Mesothelial cell of epicardium (in vitro differentiated cells): Measurements from ENCODE around the gene IPO5. TPM values are rescaled to one million over a fixed set of nuclear protein-coding genes. Genes with fewer than 3 reads are reported as not detected.
A peak's percentile ranks its signal among the peaks of the same experiment; 100 is the strongest.

ENCODE experiments used
- DNase-seq, 2 experiments: peaks; one replicate each; pipeline ENCODE4 v3.0.0; 2021; ENCODE audit warnings: low spot score in 2 of 2; ENCODE audit not compliant: unreplicated experiment in 2 of 2
- H3K27ac Mint-ChIP-seq: 2 replicates; pipeline ENCODE4 v1.8.0; 2021; ENCODE audit warnings: mixed read lengths
- H3K27me3 Mint-ChIP-seq: 2 replicates; pipeline ENCODE4 v1.8.0; 2021; ENCODE audit warnings: low read depth, mixed read lengths
- H3K36me3 Mint-ChIP-seq: 2 replicates; pipeline ENCODE4 v1.8.0; 2021; ENCODE audit warnings: mixed read lengths
- H3K4me1 Mint-ChIP-seq: 2 replicates; pipeline ENCODE4 v1.8.0; 2021; ENCODE audit warnings: mixed read lengths
- H3K4me3 Mint-ChIP-seq: 2 replicates; pipeline ENCODE4 v1.8.0; 2021; ENCODE audit warnings: mild to moderate bottlenecking, moderate library complexity, mixed read lengths
- H3K9me3 Mint-ChIP-seq: 2 replicates; pipeline ENCODE4 v1.8.0; 2021; ENCODE audit warnings: mixed read lengths
- total RNA-seq: library from RNA; stranded (reverse); gene quantifications from 3 replicates; pipeline ENCODE4 v1.2.1, GENCODE V29; 2021
- TF ChIP-seq, protein P1 (sequence below): fragments of 200-600 bp; sonication (generic); IDR thresholded peaks from one replicate; pipeline ENCODE4 v1.5.0; 2021; ENCODE audit warnings: antibody characterized with exemption; ENCODE audit not compliant: unreplicated experiment

Gene IPO5
- total RNA-seq, 1 donor from 2014 or later: 172 TPM

DNA sequence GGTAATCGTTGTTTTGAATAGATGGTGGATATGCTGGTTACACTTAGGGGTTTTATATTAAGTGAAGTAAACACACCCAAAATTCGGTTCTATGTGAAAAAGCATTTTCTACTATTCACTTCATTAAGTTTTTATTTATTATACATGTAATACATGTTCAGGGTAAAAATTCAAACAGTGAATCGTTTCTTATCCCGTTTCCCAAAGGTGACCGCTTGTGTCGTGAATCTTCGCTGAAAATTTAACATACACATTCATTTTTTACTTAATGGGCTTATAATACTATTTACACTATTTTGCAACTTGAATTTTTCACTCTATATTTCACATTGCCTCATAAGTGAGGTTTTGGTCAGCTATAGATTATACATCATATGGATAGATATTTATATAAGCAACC lies 24.5 kb downstream of the IPO5 start:
- no peaks in the 10 kb centered on the region for H3K9me3 Mint-ChIP-seq
- no peaks in the 10 kb centered on the region for H3K27me3 Mint-ChIP-seq
- H3K36me3 Mint-ChIP-seq: peaks cover 5% of the 10 kb centered on the region
- peak overlapping the region; percentile 97 for H3K27ac Mint-ChIP-seq
- H3K4me3 Mint-ChIP-seq: peak overlapping the region; percentile 85
- peaks cover 32% of the 10 kb centered on the region for H3K4me1 Mint-ChIP-seq
- TF ChIP-seq, protein P1, sequence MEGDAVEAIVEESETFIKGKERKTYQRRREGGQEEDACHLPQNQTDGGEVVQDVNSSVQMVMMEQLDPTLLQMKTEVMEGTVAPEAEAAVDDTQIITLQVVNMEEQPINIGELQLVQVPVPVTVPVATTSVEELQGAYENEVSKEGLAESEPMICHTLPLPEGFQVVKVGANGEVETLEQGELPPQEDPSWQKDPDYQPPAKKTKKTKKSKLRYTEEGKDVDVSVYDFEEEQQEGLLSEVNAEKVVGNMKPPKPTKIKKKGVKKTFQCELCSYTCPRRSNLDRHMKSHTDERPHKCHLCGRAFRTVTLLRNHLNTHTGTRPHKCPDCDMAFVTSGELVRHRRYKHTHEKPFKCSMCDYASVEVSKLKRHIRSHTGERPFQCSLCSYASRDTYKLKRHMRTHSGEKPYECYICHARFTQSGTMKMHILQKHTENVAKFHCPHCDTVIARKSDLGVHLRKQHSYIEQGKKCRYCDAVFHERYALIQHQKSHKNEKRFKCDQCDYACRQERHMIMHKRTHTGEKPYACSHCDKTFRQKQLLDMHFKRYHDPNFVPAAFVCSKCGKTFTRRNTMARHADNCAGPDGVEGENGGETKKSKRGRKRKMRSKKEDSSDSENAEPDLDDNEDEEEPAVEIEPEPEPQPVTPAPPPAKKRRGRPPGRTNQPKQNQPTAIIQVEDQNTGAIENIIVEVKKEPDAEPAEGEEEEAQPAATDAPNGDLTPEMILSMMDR: no peak
- DNase-seq: no peak

DNA sequence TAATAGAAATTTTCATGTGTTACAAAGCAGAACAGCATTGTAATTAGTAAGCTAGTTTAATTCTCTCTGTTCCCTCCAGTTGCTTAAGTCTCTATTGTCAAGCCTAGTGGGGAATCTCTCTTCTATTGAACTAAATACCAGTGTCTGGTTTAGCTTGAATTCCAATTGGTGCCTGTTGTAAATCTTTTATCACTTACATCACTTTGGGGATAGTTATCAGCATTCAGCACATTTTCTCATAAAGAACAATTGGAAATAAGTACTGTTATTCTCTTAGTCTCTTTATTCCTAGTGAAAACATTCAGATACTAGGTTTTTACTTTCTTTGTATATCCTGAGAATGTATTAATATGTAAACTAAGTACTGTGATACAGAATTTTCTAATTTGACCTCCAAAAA lies 25.2 kb downstream of the IPO5 start:
- Mint-ChIP-seq H3K36me3 (peaks cover 5% of the 10 kb centered on the region), H3K4me1 (peaks cover 32% of the 10 kb centered on the region), H3K27ac (no peak overlapping the region), H3K27me3 (no peaks in the 10 kb centered on the region), H3K4me3 (peak overlapping the region; percentile 85), H3K9me3 (no peaks in the 10 kb centered on the region)
- TF ChIP-seq, protein P1: no peak
- DNase-seq: no peak

DNA sequence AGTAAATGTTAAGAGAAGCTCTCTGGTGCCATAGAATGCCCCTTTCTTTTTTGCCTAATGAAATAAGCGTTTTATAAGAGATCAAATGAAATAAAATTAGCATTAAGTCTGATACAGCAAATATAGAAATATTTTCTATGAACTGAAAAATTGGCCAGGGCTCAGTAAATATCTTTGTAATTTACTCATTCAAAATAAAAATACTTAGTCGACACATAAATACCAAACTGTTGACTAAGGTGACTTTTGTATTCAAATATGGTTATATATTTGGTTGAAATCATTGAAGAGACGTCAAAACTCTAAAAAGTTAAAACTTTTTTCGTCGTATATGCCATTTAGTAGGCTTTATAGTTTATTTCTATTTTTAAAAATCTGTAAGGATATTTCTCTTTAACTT lies 25.6 kb downstream of the IPO5 start:
- peaks cover 5% of the 10 kb centered on the region for H3K36me3 Mint-ChIP-seq
- no peak overlapping the region for H3K27ac Mint-ChIP-seq
- DNase-seq: no peak
- peak overlapping the region; percentile 85 for H3K4me3 Mint-ChIP-seq
- H3K9me3 Mint-ChIP-seq: no peaks in the 10 kb centered on the region
- TF ChIP-seq, protein P1: no peak
- H3K27me3 Mint-ChIP-seq: no peaks in the 10 kb centered on the region
- peaks cover 32% of the 10 kb centered on the region for H3K4me1 Mint-ChIP-seq

DNA sequence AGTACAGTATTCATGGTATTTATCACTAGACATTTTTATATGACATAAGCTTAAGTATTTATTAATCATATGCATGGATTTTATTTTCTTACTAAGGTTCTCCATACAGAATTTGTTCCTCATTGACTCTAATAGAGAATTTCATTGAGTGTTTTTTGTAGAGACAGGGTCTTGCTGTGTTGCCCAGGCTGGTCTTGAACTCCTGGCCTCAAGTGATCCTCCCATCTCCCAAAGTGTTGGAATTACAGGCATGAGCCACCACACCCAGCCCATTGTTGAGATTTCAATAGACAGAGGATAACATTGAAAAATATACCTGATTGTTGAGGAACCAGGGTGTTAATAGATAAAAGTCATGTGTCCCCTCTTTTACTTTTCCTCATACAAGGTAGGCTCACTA lies 26.1 kb downstream of the IPO5 start:
- Mint-ChIP-seq H3K36me3 (peaks cover 7% of the 10 kb centered on the region), H3K4me1 (peaks cover 32% of the 10 kb centered on the region), H3K9me3 (no peaks in the 10 kb centered on the region), H3K4me3 (no peak overlapping the region), H3K27me3 (no peaks in the 10 kb centered on the region), H3K27ac (no peak overlapping the region)
- TF ChIP-seq, protein P1: no peak
- no peak for DNase-seq

DNA sequence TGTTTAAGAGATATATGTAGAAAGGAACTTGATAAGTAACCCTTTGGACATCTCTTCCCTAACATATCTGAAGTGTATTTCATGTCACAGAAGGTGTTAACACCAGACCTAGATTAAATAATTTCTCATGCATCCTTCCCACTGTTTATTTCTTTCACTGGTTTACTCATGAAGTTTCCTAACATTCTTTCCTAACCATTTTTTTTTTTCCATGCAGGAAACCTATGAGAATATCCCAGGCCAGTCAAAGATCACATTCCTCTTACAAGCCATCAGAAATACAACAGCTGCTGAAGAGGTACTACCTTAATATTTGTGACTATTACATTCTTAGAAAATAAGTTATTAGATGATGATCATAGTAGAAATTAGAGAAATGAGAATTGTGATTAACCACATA lies 28.8 kb downstream of the IPO5 start:
- TF ChIP-seq, protein P1: no peak
- DNase-seq: no peak
- Mint-ChIP-seq H3K4me3 (no peak overlapping the region), H3K27me3 (no peaks in the 10 kb centered on the region), H3K4me1 (peaks cover 27% of the 10 kb centered on the region), H3K9me3 (no peaks in the 10 kb centered on the region), H3K36me3 (peaks cover 21% of the 10 kb centered on the region), H3K27ac (peak overlapping the region; percentile 62)

DNA sequence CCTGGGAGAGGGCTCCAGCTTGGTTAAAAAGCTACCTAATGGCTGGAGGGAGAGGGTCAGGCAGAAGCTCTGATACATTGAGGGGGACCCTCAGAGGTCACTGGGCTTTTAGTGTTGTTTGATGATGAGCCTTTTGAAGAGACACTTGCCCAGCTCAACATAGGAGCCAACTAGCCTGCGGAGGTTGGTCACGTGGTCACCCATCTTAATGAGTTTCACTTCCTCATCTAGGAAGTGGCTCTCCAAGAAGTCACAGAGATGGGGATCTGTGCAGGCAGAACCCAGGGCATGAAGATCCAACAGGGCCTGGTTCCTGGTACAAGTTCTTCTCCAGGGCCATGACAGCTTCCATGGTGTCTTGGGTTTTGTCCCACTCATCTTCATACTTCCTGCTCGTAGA lies 33.4 kb downstream of the IPO5 start:
- no peak overlapping the region for H3K27ac Mint-ChIP-seq
- H3K4me1 Mint-ChIP-seq: peaks cover 3% of the 10 kb centered on the region
- TF ChIP-seq, protein P1: no peak
- H3K27me3 Mint-ChIP-seq: no peaks in the 10 kb centered on the region
- H3K4me3 Mint-ChIP-seq: no peak overlapping the region
- no peak for DNase-seq
- peaks cover 35% of the 10 kb centered on the region for H3K36me3 Mint-ChIP-seq
- H3K9me3 Mint-ChIP-seq: no peaks in the 10 kb centered on the region
